H9 (cell line): ENCODE data around the gene NEDD4L. TPM values are rescaled to one million over a fixed set of nuclear protein-coding genes. Genes with fewer than 3 reads are reported as not detected.
A peak's percentile ranks its signal among the peaks of the same experiment; 100 is the strongest.

Experiments
- DNase-seq: peaks from one replicate; pipeline ENCODE4 v3.0.0-alpha.2; 2017
- H2AFZ ChIP-seq: one replicate; pipeline ENCODE4 v1.6.1; 2013; ENCODE audit warnings: mild to moderate bottlenecking, low read length, control low read depth, moderate library complexity
- H2AK5ac ChIP-seq: 2 replicates; pipeline ENCODE4 v1.6.1; 2013; ENCODE audit warnings: low read length, control low read depth, mixed read lengths; ENCODE audit not compliant: insufficient read length
- H2BK120ac ChIP-seq: one replicate; pipeline ENCODE4 v1.6.1; 2013; ENCODE audit warnings: low read depth, mild to moderate bottlenecking, low read length, control low read depth, inconsistent platforms; ENCODE audit not compliant: poor library complexity, severe bottlenecking
- H2BK12ac ChIP-seq: 2 replicates; pipeline ENCODE4 v1.6.1; 2013; ENCODE audit warnings: low read length, control low read depth, mixed read lengths, low read depth; ENCODE audit not compliant: insufficient read length
- H2BK15ac ChIP-seq: 2 replicates; pipeline ENCODE4 v1.6.1; 2013; ENCODE audit warnings: low read depth, low read length, control low read depth
- H2BK20ac ChIP-seq: one replicate; pipeline ENCODE4 v1.6.1; 2013; ENCODE audit warnings: low read depth, mild to moderate bottlenecking, low read length, control low read depth, inconsistent platforms; ENCODE audit not compliant: poor library complexity, severe bottlenecking
- H2BK5ac ChIP-seq: 2 replicates; pipeline ENCODE4 v1.6.1; 2013; ENCODE audit warnings: low read length, control low read depth, mixed read lengths; ENCODE audit not compliant: insufficient read length
- H3K14ac ChIP-seq: 2 replicates; pipeline ENCODE4 v1.6.1; 2013; ENCODE audit warnings: low read length, control low read depth; ENCODE audit not compliant: insufficient read depth
- H3K18ac ChIP-seq: 2 replicates; pipeline ENCODE4 v1.6.1; 2013; ENCODE audit warnings: low read depth, mild to moderate bottlenecking, mixed read lengths, low read length, control low read depth; ENCODE audit not compliant: insufficient read length
- H3K23ac ChIP-seq: 2 replicates; pipeline ENCODE4 v1.6.1; 2013; ENCODE audit warnings: low read length, control low read depth, mixed read lengths, low read depth; ENCODE audit not compliant: insufficient read length
- H3K23me2 ChIP-seq: 2 replicates; pipeline ENCODE4 v1.6.1; 2013; ENCODE audit warnings: low read depth, mild to moderate bottlenecking, mixed read lengths, low read length, control low read depth; ENCODE audit not compliant: insufficient read length, poor library complexity, severe bottlenecking
- H3K27ac ChIP-seq: 2 replicates; pipeline ENCODE4 v1.5.1; 2013; ENCODE audit warnings: low read length, control low read depth, mixed read lengths, low read depth; ENCODE audit not compliant: insufficient read length
- H3K27me3 ChIP-seq: 2 replicates; pipeline ENCODE4 v1.6.1; 2013; ENCODE audit warnings: low read length, control low read depth, inconsistent platforms; ENCODE audit not compliant: insufficient read depth
- H3K4ac ChIP-seq: 2 replicates; pipeline ENCODE4 v1.6.1; 2013; ENCODE audit warnings: low read depth, mild to moderate bottlenecking, control low read depth, inconsistent platforms, low read length, moderate library complexity
- H3K4me1 ChIP-seq: 2 replicates; pipeline ENCODE4 v1.6.1; 2013; ENCODE audit warnings: low read length, control low read depth, inconsistent platforms; ENCODE audit not compliant: insufficient read depth
- H3K4me2 ChIP-seq: 2 replicates; pipeline ENCODE4 v1.6.1; 2013; ENCODE audit warnings: low read length, control low read depth, mixed read lengths; ENCODE audit not compliant: insufficient read length, insufficient read depth
- H3K56ac ChIP-seq: 2 replicates; pipeline ENCODE4 v1.6.1; 2013; ENCODE audit warnings: low read depth, mild to moderate bottlenecking, mixed read lengths, low read length, control low read depth; ENCODE audit not compliant: insufficient read length
- H3K79me1 ChIP-seq: 2 replicates; pipeline ENCODE4 v1.6.1; 2013; ENCODE audit warnings: low read depth, mild to moderate bottlenecking, moderate library complexity, low read length, control low read depth, inconsistent platforms; ENCODE audit not compliant: insufficient read depth, poor library complexity, severe bottlenecking
- H3K79me2 ChIP-seq: 2 replicates; pipeline ENCODE4 v1.6.1; 2013; ENCODE audit warnings: low read length, control low read depth, inconsistent platforms; ENCODE audit not compliant: insufficient read depth
- H3K9ac ChIP-seq: 2 replicates; pipeline ENCODE4 v1.6.1; 2013; ENCODE audit warnings: low read length, control low read depth, mixed read lengths; ENCODE audit not compliant: insufficient read length; ENCODE audit errors: extremely low read depth
- H3K9me3 ChIP-seq: one replicate; pipeline ENCODE4 v1.6.1; 2013; ENCODE audit warnings: low read depth, low read length, inconsistent platforms; ENCODE audit not compliant: control insufficient read depth
- H3T11ph ChIP-seq: one replicate; pipeline ENCODE4 v1.6.1; 2013; ENCODE audit warnings: mild to moderate bottlenecking, low read length, control low read depth, inconsistent platforms
- H4K20me1 ChIP-seq: one replicate; pipeline ENCODE4 v1.6.1; 2013; ENCODE audit not compliant: control insufficient read depth, insufficient read length, insufficient read depth
- H4K5ac ChIP-seq: 2 replicates; pipeline ENCODE4 v1.6.1; 2013; ENCODE audit warnings: low read depth, mild to moderate bottlenecking, mixed read lengths, low read length, control low read depth; ENCODE audit not compliant: insufficient read length
- H4K8ac ChIP-seq: replicated peaks from 2 replicates; pipeline ENCODE4 v1.6.1; 2013; ENCODE audit warnings: low read length, control low read depth, mixed read lengths, low read depth; ENCODE audit not compliant: insufficient read length
- H4K91ac ChIP-seq: 2 replicates; pipeline ENCODE4 v1.6.1; 2013; ENCODE audit warnings: low read depth, mild to moderate bottlenecking, moderate library complexity, mixed read lengths, low read length, control low read depth; ENCODE audit not compliant: insufficient read length
- H3K27ac Mint-ChIP-seq, 3 experiments: 2 replicates in 2 of 3; 3 replicates in 1 of 3; pipeline ENCODE4 v1.8.0; 2020 to 2021; ENCODE audit warnings: mixed read lengths in 3 of 3, mild to moderate bottlenecking in 1 of 3, moderate library complexity in 1 of 3
- H3K27me3 Mint-ChIP-seq: 2 replicates; pipeline ENCODE4 v1.8.0; 2021; ENCODE audit warnings: low read depth, mild to moderate bottlenecking, moderate library complexity, mixed read lengths
- H3K36me3 Mint-ChIP-seq, 3 experiments: 2 replicates in 2 of 3; 3 replicates in 1 of 3; pipeline ENCODE4 v1.8.0; 2020 to 2021; ENCODE audit warnings: low read depth in 3 of 3, mixed read lengths in 3 of 3; ENCODE audit not compliant: insufficient read depth in 1 of 3
- H3K4me1 Mint-ChIP-seq, 2 experiments: 2 replicates each; pipeline ENCODE4 v1.8.0; 2020; ENCODE audit warnings: mixed read lengths in 2 of 2
- H3K4me3 Mint-ChIP-seq, 2 experiments: 2 replicates in 1 of 2; 3 replicates in 1 of 2; pipeline ENCODE4 v1.8.0; 2020 to 2021; ENCODE audit warnings: mild to moderate bottlenecking in 2 of 2, mixed read lengths in 2 of 2, moderate library complexity in 1 of 2
- H3K9me3 Mint-ChIP-seq, 2 experiments: 2 replicates in 1 of 2; 3 replicates in 1 of 2; pipeline ENCODE4 v1.8.0; 2020; ENCODE audit warnings: mild to moderate bottlenecking in 2 of 2, mixed read lengths in 2 of 2, moderate library complexity in 1 of 2
- WGBS: extraction: QIAGEN DNeasy Blood & Tissue Kit; methylation state at CpG from one replicate; pipeline ENCODE4 v1.1.7; 2013; ENCODE audit warnings: missing lambda C conversion rate, low lambda C conversion rate, mixed read lengths; ENCODE audit not compliant: insufficient read length; ENCODE audit errors: extremely low coverage; 5-methylcytosine and 5-hydroxymethylcytosine counted together
- total RNA-seq: library from RNA; stranded (reverse); gene quantifications from 2 replicates; pipeline ENCODE4 v1.2.1, GENCODE V29; 2021
- TF ChIP-seq, protein P1 (sequence below): fragments of 200-600 bp; sonication (generic); conservative IDR thresholded peaks from 3 replicates; pipeline ENCODE4 v1.8.0; 2021; ENCODE audit warnings: antibody characterized with exemption, mild to moderate bottlenecking

Gene NEDD4L
- total RNA-seq, 1 experiment from 2014 or later, result 76.3 TPM

DNA sequence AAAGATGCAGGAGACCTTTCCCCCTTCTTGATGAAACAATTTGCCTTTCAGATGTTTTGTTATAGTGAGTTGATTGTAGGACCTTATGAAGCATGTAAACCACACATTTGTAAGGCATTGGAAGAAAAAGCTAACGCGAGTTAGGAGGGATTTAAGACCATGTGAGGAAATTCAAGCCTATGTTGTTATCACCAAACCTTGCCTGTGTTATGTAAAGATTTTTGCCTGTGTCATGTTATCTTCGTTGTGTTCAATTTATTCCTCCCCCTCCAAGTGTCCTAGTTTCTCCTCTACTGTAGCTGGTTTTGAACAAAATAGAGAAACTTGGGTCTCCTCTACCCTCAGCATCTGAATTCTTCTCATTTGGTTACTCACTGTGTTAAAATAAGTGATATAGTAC lies 173.0 kb downstream of the NEDD4L start:
- H2BK12ac ChIP-seq, result no peak overlapping the region
- Mint-ChIP-seq H3K27me3 (no peaks in the 10 kb centered on the region), H3K9me3 (no peaks in the 10 kb centered on the region), H3K36me3 (no peaks in the 10 kb centered on the region), H3K27ac (peak overlapping the region in 1 of 3 experiments; percentile 6; a peak in 2 of 7 replicates), H3K4me1 (peaks cover 53 to 61% of the 10 kb centered on the region in 2 experiments), H3K4me3 (no peak overlapping the region)
- no peak overlapping the region for H3K18ac ChIP-seq
- H3K4me2 ChIP-seq, result no peak overlapping the region
- H3K79me1 ChIP-seq, result no peaks in the 10 kb centered on the region
- no peaks in the 10 kb centered on the region for H3K9me3 ChIP-seq
- H3K23ac ChIP-seq, result no peak overlapping the region
- H3K27ac ChIP-seq, result no peak overlapping the region
- H3K27me3 ChIP-seq, result no peaks in the 10 kb centered on the region
- H2AK5ac ChIP-seq, result no peak overlapping the region
- H3K14ac ChIP-seq, result no peak overlapping the region
- no peak overlapping the region for H2BK15ac ChIP-seq
- no peak overlapping the region for H2BK20ac ChIP-seq
- peaks cover 29% of the 10 kb centered on the region; the same call in 1 of the 2 replicates for H3K79me2 ChIP-seq
- no peaks in the 10 kb centered on the region for H4K20me1 ChIP-seq
- H3K4me1 ChIP-seq, result peaks cover 7% of the 10 kb centered on the region
- no peak overlapping the region for H2BK120ac ChIP-seq
- DNase-seq, result no peak
- TF ChIP-seq, protein P1, sequence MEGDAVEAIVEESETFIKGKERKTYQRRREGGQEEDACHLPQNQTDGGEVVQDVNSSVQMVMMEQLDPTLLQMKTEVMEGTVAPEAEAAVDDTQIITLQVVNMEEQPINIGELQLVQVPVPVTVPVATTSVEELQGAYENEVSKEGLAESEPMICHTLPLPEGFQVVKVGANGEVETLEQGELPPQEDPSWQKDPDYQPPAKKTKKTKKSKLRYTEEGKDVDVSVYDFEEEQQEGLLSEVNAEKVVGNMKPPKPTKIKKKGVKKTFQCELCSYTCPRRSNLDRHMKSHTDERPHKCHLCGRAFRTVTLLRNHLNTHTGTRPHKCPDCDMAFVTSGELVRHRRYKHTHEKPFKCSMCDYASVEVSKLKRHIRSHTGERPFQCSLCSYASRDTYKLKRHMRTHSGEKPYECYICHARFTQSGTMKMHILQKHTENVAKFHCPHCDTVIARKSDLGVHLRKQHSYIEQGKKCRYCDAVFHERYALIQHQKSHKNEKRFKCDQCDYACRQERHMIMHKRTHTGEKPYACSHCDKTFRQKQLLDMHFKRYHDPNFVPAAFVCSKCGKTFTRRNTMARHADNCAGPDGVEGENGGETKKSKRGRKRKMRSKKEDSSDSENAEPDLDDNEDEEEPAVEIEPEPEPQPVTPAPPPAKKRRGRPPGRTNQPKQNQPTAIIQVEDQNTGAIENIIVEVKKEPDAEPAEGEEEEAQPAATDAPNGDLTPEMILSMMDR, result no peak
- H4K8ac ChIP-seq, result no peak overlapping the region
- H3K4ac ChIP-seq, result no peak overlapping the region
- no peaks in the 10 kb centered on the region for H3K23me2 ChIP-seq
- no peak overlapping the region for H2BK5ac ChIP-seq
- no peak overlapping the region for H2AFZ ChIP-seq
- no peak overlapping the region for H3K9ac ChIP-seq
- H4K5ac ChIP-seq, result no peak overlapping the region
- H3K56ac ChIP-seq, result no peak overlapping the region
- WGBS, result no CpG with 5 or more reads among the region's 3 CpGs
- no peak overlapping the region for H3T11ph ChIP-seq
- H4K91ac ChIP-seq, result no peak overlapping the region
